ENCODE measurements around the gene RASL11A.

Gene RASL11A

DNA sequence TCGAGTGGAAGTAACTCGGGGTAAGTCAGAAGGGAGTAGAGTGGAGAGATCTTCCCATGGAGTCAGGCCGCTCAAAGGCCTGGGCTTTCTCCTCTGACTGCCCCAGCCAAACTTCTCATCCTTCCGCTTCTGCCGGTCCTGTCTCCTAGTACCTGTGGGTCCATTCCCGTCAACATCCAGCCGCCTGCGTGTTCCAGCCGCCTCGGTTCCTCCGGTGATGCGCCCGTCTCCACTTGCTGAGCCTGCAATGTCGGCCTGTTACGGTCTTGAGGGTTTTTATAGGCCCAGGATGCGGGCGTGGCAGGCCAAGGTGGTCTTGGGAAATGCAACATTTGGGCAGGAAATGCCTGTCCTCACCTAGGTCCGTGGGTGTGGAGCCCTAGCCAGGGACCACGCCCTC lies 38.3 kb downstream of the RASL11A start:
- TF ChIP-seq CSDC2 (CRISPR knock-in tag; IDR thresholded peaks at IDR 0.05) (no peak), ARNTL (CRISPR knock-in tag; IDR thresholded peaks at IDR 0.05; ENCODE audit: borderline replicate concordance, low read depth) (no peak), ZNF8 (CRISPR knock-in tag; IDR thresholded peaks at IDR 0.05) (no peak), ZNF70 (CRISPR knock-in tag; IDR thresholded peaks at IDR 0.05) (no peak), BACH2 (CRISPR knock-in tag; IDR thresholded peaks at IDR 0.05; ENCODE audit: borderline replicate concordance) (no peak), ZFP30 (CRISPR knock-in tag; IDR thresholded peaks at IDR 0.05) (no peak), ZC3H10 (CRISPR knock-in tag; IDR thresholded peaks at IDR 0.05) (no peak), SNAI2 (CRISPR knock-in tag; IDR thresholded peaks at IDR 0.05) (no peak), PPARA (CRISPR knock-in tag; IDR thresholded peaks at IDR 0.05; ENCODE audit: borderline replicate concordance) (no peak), OSR1 (CRISPR knock-in tag; IDR thresholded peaks at IDR 0.05) (no peak), GLIS3 (CRISPR knock-in tag; IDR thresholded peaks at IDR 0.05) (no peak), ISL1 (CRISPR knock-in tag; IDR thresholded peaks at IDR 0.05) (no peak), ZFP3 (CRISPR knock-in tag; IDR thresholded peaks at IDR 0.05) (no peak)
- TF ChIP-seq, protein P1, sequence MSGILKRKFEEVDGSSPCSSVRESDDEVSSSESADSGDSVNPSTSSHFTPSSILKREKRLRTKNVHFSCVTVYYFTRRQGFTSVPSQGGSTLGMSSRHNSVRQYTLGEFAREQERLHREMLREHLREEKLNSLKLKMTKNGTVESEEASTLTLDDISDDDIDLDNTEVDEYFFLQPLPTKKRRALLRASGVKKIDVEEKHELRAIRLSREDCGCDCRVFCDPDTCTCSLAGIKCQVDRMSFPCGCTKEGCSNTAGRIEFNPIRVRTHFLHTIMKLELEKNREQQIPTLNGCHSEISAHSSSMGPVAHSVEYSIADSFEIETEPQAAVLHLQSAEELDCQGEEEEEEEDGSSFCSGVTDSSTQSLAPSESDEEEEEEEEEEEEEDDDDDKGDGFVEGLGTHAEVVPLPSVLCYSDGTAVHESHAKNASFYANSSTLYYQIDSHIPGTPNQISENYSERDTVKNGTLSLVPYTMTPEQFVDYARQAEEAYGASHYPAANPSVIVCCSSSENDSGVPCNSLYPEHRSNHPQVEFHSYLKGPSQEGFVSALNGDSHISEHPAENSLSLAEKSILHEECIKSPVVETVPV (CRISPR knock-in tag; IDR thresholded peaks at IDR 0.05) = no peak
- TF ChIP-seq, protein P2, sequence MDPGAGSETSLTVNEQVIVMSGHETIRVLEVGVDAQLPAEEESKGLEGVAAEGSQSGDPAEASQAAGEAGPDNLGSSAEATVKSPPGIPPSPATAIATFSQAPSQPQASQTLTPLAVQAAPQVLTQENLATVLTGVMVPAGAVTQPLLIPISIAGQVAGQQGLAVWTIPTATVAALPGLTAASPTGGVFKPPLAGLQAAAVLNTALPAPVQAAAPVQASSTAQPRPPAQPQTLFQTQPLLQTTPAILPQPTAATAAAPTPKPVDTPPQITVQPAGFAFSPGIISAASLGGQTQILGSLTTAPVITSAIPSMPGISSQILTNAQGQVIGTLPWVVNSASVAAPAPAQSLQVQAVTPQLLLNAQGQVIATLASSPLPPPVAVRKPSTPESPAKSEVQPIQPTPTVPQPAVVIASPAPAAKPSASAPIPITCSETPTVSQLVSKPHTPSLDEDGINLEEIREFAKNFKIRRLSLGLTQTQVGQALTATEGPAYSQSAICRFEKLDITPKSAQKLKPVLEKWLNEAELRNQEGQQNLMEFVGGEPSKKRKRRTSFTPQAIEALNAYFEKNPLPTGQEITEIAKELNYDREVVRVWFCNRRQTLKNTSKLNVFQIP (CRISPR knock-in tag; IDR thresholded peaks at IDR 0.05; ENCODE audit: borderline replicate concordance, low read depth) = no peak
- TF ChIP-seq, protein P3, sequence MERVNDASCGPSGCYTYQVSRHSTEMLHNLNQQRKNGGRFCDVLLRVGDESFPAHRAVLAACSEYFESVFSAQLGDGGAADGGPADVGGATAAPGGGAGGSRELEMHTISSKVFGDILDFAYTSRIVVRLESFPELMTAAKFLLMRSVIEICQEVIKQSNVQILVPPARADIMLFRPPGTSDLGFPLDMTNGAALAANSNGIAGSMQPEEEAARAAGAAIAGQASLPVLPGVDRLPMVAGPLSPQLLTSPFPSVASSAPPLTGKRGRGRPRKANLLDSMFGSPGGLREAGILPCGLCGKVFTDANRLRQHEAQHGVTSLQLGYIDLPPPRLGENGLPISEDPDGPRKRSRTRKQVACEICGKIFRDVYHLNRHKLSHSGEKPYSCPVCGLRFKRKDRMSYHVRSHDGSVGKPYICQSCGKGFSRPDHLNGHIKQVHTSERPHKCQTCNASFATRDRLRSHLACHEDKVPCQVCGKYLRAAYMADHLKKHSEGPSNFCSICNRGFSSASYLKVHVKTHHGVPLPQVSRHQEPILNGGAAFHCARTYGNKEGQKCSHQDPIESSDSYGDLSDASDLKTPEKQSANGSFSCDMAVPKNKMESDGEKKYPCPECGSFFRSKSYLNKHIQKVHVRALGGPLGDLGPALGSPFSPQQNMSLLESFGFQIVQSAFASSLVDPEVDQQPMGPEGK (CRISPR knock-in tag; IDR thresholded peaks at IDR 0.05; ENCODE audit: borderline replicate concordance) = no peak
- TF ChIP-seq, protein P4, sequence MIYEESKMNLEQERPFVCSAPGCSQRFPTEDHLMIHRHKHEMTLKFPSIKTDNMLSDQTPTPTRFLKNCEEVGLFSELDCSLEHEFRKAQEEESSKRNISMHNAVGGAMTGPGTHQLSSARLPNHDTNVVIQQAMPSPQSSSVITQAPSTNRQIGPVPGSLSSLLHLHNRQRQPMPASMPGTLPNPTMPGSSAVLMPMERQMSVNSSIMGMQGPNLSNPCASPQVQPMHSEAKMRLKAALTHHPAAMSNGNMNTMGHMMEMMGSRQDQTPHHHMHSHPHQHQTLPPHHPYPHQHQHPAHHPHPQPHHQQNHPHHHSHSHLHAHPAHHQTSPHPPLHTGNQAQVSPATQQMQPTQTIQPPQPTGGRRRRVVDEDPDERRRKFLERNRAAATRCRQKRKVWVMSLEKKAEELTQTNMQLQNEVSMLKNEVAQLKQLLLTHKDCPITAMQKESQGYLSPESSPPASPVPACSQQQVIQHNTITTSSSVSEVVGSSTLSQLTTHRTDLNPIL (CRISPR knock-in tag; IDR thresholded peaks at IDR 0.05; ENCODE audit: low read depth) = no peak
- TF ChIP-seq, protein P5, sequence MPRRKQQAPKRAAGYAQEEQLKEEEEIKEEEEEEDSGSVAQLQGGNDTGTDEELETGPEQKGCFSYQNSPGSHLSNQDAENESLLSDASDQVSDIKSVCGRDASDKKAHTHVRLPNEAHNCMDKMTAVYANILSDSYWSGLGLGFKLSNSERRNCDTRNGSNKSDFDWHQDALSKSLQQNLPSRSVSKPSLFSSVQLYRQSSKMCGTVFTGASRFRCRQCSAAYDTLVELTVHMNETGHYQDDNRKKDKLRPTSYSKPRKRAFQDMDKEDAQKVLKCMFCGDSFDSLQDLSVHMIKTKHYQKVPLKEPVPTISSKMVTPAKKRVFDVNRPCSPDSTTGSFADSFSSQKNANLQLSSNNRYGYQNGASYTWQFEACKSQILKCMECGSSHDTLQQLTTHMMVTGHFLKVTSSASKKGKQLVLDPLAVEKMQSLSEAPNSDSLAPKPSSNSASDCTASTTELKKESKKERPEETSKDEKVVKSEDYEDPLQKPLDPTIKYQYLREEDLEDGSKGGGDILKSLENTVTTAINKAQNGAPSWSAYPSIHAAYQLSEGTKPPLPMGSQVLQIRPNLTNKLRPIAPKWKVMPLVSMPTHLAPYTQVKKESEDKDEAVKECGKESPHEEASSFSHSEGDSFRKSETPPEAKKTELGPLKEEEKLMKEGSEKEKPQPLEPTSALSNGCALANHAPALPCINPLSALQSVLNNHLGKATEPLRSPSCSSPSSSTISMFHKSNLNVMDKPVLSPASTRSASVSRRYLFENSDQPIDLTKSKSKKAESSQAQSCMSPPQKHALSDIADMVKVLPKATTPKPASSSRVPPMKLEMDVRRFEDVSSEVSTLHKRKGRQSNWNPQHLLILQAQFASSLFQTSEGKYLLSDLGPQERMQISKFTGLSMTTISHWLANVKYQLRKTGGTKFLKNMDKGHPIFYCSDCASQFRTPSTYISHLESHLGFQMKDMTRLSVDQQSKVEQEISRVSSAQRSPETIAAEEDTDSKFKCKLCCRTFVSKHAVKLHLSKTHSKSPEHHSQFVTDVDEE (CRISPR knock-in tag; IDR thresholded peaks at IDR 0.05) = no peak
- no peak for ATAC-seq

DNA sequence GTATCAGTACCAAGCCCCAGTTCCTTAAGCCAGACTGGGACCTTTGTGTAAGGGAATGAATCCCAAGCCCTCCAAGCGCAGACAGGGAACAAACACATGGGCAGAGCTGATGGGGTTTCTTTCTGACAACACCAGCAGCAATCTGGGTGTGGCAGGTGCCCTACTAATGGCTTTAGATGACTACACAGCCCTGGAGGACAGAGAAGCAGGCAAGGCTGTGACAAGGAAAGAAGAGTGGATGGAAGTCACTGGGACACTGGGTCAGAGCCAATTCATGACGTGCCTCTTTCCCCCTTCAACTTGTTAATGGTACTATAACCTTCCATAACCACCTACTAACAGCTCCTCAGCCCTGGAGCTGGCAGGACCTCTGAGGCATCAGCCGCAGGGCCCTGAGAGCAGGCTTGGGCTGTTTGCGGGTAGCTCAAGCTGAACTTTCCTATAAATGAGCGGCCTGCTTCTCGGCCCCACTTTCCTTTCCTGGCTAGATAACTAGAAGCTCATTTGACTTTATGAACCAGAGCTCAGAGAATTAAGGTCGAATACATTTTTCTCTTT lies 38.9 kb downstream of the RASL11A start:
- no peak for ATAC-seq

More for the DNA sequence above, 38.9 kb downstream of the RASL11A start:
- TF ChIP-seq ZFP3 (CRISPR knock-in tag; IDR thresholded peaks at IDR 0.05) = no peak
- TF ChIP-seq ZNF8 (CRISPR knock-in tag; IDR thresholded peaks at IDR 0.05) = no peak
- TF ChIP-seq, protein P5 (CRISPR knock-in tag; IDR thresholded peaks at IDR 0.05) = no peak
- no peak for TF ChIP-seq OSR1 (CRISPR knock-in tag; IDR thresholded peaks at IDR 0.05)
- TF ChIP-seq ZFP30 (CRISPR knock-in tag; IDR thresholded peaks at IDR 0.05) = no peak
- TF ChIP-seq GLIS3 (CRISPR knock-in tag; IDR thresholded peaks at IDR 0.05) = no peak
- no peak for TF ChIP-seq TOX (CRISPR knock-in tag; IDR thresholded peaks at IDR 0.05; ENCODE audit: borderline replicate concordance)
- TF ChIP-seq, protein P1 (CRISPR knock-in tag; IDR thresholded peaks at IDR 0.05) = no peak

All from SK-N-SH treated with all-trans-retinoic acid at 6 μM for 48 hours (cell line).